H1 (cell line): Measurements from ENCODE around the gene ARFRP1. TPM values are rescaled to one million over a fixed set of nuclear protein-coding genes. Genes with fewer than 3 reads are reported as not detected.

ENCODE experiments used
- CTCF ChIA-PET: fragments of 300-600 bp; sonication (Branson Sonifier 250); formaldehyde crosslinking; loops from one replicate; lab custom pipeline; 2021; ENCODE audit not compliant: partially characterized antibody; lab: Charles Lee
- POLR2A ChIA-PET: fragments of 300-600 bp; sonication (Branson Sonifier 250); formaldehyde crosslinking; loops from one replicate; lab custom pipeline; 2021; ENCODE audit warnings: inconsistent platforms; ENCODE audit not compliant: partially characterized antibody; lab: Charles Lee
- DNase-seq, 2 experiments: peaks; one replicate each; pipeline versions ENCODE4 v3.0.0 to v3.0.0-alpha.2; 2010 to 2022; ENCODE audit warnings: low spot score in 2 of 2, low read depth in 1 of 2, mixed read lengths in 1 of 2
- FAIRE-seq: peaks from 2 replicates; lab custom pipeline; 2011; peaks lifted over from hg19 to GRCh38; lab: Jason Lieb, UNC
- H2AFZ ChIP-seq: 2 replicates; pipeline ENCODE4 v1.8.1; 2012; ENCODE audit warnings: low read length, inconsistent platforms
- H2AK5ac ChIP-seq: 2 replicates; pipeline ENCODE4 v1.6.1; 2013; ENCODE audit warnings: low read depth, low read length
- H2BK120ac ChIP-seq: replicated peaks from 2 replicates; pipeline ENCODE3; 2013; ENCODE audit warnings: low read depth, low read length, inconsistent platforms
- H2BK12ac ChIP-seq: 2 replicates; pipeline ENCODE4 v1.6.1; 2013; ENCODE audit warnings: low read depth, low read length
- H2BK15ac ChIP-seq: 2 replicates; pipeline ENCODE4 v1.6.1; 2013; ENCODE audit warnings: low read length
- H2BK20ac ChIP-seq: 2 replicates; pipeline ENCODE4 v1.6.1; 2013; ENCODE audit warnings: low read length
- H2BK5ac ChIP-seq: 2 replicates; pipeline ENCODE4 v1.6.1; 2013; ENCODE audit warnings: low read depth, low read length
- H3K14ac ChIP-seq: 2 replicates; pipeline ENCODE4 v1.6.1; 2013; ENCODE audit warnings: inconsistent platforms; ENCODE audit not compliant: insufficient read length
- H3K18ac ChIP-seq: 2 replicates; pipeline ENCODE4 v1.6.1; 2013; ENCODE audit warnings: low read length; ENCODE audit errors: extremely low read depth
- H3K23ac ChIP-seq: 2 replicates; pipeline ENCODE4 v1.6.1; 2013; ENCODE audit warnings: inconsistent platforms; ENCODE audit not compliant: insufficient read length
- H3K23me2 ChIP-seq: 2 replicates; pipeline ENCODE4 v1.6.1; 2013; ENCODE audit warnings: low read depth, low read length
- H3K27ac ChIP-seq: 2 replicates; pipeline ENCODE4 v1.6.1; 2011; ENCODE audit warnings: low read depth, low read length, inconsistent platforms
- H3K27me3 ChIP-seq, 4 experiments: replicated peaks in 1 of 4; 1 replicate in 1 of 4; 2 replicates in 3 of 4; pipeline versions ENCODE4 v1.6.1 to v1.8.1; 2011 to 2013; ENCODE audit warnings: low read length in 3 of 4, mild to moderate bottlenecking in 3 of 4, inconsistent platforms in 2 of 4, mixed read lengths in 2 of 4, moderate library complexity in 1 of 4; ENCODE audit not compliant: control insufficient read depth in 3 of 4, insufficient read depth in 3 of 4; ENCODE audit errors: extremely low read depth in 1 of 4
- H3K36me3 ChIP-seq, 4 experiments: 2 replicates each; pipeline versions ENCODE4 v1.6.1 to v1.8.1; 2011 to 2013; ENCODE audit warnings: mild to moderate bottlenecking in 4 of 4, low read length in 3 of 4, moderate library complexity in 2 of 4, control low read depth in 1 of 4, inconsistent platforms in 1 of 4; ENCODE audit not compliant: insufficient read depth in 4 of 4, control insufficient read depth in 2 of 4
- H3K4ac ChIP-seq: replicated peaks from 2 replicates; pipeline ENCODE3; 2013; ENCODE audit warnings: low read length, low read depth, mixed read lengths, inconsistent platforms; ENCODE audit not compliant: insufficient read length
- H3K4me1 ChIP-seq, 4 experiments: replicated peaks in 1 of 4; 1 replicate in 1 of 4; 2 replicates in 3 of 4; pipeline versions ENCODE4 v1.6.1 to v1.8.1; 2011 to 2013; ENCODE audit warnings: low read length in 3 of 4, inconsistent platforms in 2 of 4, mixed read lengths in 1 of 4; ENCODE audit not compliant: insufficient read depth in 4 of 4, control insufficient read depth in 3 of 4
- H3K4me2 ChIP-seq, 2 experiments: 2 replicates each; pipeline versions ENCODE4 v1.6.1 to v1.8.1; 2011 to 2013; ENCODE audit warnings: low read depth in 2 of 2, low read length in 2 of 2, control low read depth in 1 of 2, inconsistent platforms in 1 of 2, mild to moderate bottlenecking in 1 of 2; ENCODE audit not compliant: insufficient read depth in 1 of 2
- H3K4me3 ChIP-seq, 4 experiments: fragments of 200-600, 300-600 bp in 1 of 4; sonication (generic), shearing (Covaris generic), sonication (Bioruptor Twin) in 1 of 4; 2 replicates each; pipeline versions ENCODE4 v1.5.1 to v1.8.1; 2011 to 2016; ENCODE audit warnings: low read length in 4 of 4, low read depth in 3 of 4, control low read depth in 2 of 4, inconsistent platforms in 2 of 4, mild to moderate bottlenecking in 2 of 4, mixed read lengths in 1 of 4, moderate library complexity in 1 of 4; ENCODE audit not compliant: insufficient read depth in 2 of 4; ENCODE audit errors: extremely low read depth in 1 of 4
- H3K56ac ChIP-seq: replicated peaks from 2 replicates; pipeline ENCODE3; 2013; ENCODE audit warnings: low read depth, mild to moderate bottlenecking, mixed read lengths, low read length, inconsistent platforms; ENCODE audit not compliant: insufficient read length
- H3K79me1 ChIP-seq: 2 replicates; pipeline ENCODE4 v1.6.1; 2013; ENCODE audit warnings: low read depth, low read length, control low read depth
- H3K79me2 ChIP-seq, 2 experiments: 2 replicates each; pipeline versions ENCODE4 v1.6.1 to v1.8.1; 2012 to 2013; ENCODE audit warnings: low read length in 2 of 2, mild to moderate bottlenecking in 2 of 2, inconsistent platforms in 1 of 2; ENCODE audit not compliant: insufficient read depth in 2 of 2, control insufficient read depth in 1 of 2
- H3K9ac ChIP-seq, 4 experiments: replicated peaks in 1 of 4; 1 replicate in 1 of 4; 2 replicates in 3 of 4; pipeline versions ENCODE4 v1.6.1 to v1.8.1; 2011 to 2013; ENCODE audit warnings: low read depth in 3 of 4, low read length in 3 of 4, control low read depth in 2 of 4, mild to moderate bottlenecking in 2 of 4, moderate library complexity in 2 of 4, inconsistent platforms in 1 of 4; ENCODE audit errors: extremely low read depth in 1 of 4
- H3K9me3 ChIP-seq, 2 experiments: 2 replicates each; pipeline versions ENCODE4 v1.6.1 to v1.8.1; 2012 to 2013; ENCODE audit warnings: mild to moderate bottlenecking in 2 of 2, moderate library complexity in 2 of 2, control low read depth in 1 of 2, inconsistent platforms in 1 of 2, low read depth in 1 of 2, low read length in 1 of 2, mixed read lengths in 1 of 2; ENCODE audit not compliant: insufficient read depth in 2 of 2
- H4K20me1 ChIP-seq, 2 experiments: replicated peaks in 1 of 2; 2 replicates each; pipeline versions ENCODE3 to v1.8.1; 2011 to 2013; ENCODE audit warnings: inconsistent platforms in 2 of 2, low read length in 2 of 2, mild to moderate bottlenecking in 1 of 2; ENCODE audit not compliant: insufficient read depth in 2 of 2, control insufficient read depth in 1 of 2
- H4K5ac ChIP-seq: 2 replicates; pipeline ENCODE4 v1.6.1; 2013; ENCODE audit warnings: low read length, low read depth, mixed read lengths, inconsistent platforms; ENCODE audit not compliant: insufficient read length
- H4K8ac ChIP-seq: 2 replicates; pipeline ENCODE4 v1.8.0; 2013; ENCODE audit warnings: mild to moderate bottlenecking, moderate library complexity, low read length, inconsistent platforms; ENCODE audit not compliant: insufficient read depth; ENCODE audit errors: extremely low read depth
- H4K91ac ChIP-seq: replicated peaks from 2 replicates; pipeline ENCODE3; 2013; ENCODE audit warnings: low read length, mixed read lengths, inconsistent platforms; ENCODE audit not compliant: insufficient read length
- POLR2AphosphoS5 ChIP-seq: IDR thresholded peaks from 2 replicates; pipeline ENCODE4 v1.6.1; 2011; ENCODE audit warnings: low read depth, low read length
- TAF1 ChIP-seq: IDR thresholded peaks from 2 replicates; pipeline ENCODE4 v1.6.1; 2011; ENCODE audit warnings: mild to moderate bottlenecking, low read depth, low read length
- WGBS, 2 experiments: shearing (Covaris generic) in 1 of 2; methylation state at CpG; one replicate each; pipeline versions ENCODE4 v1.1.6 to v1.1.7; 2013 to 2015; ENCODE audit warnings: low lambda C conversion rate in 2 of 2, mixed read lengths in 2 of 2, inconsistent platforms in 1 of 2, low coverage in 1 of 2, missing lambda C conversion rate in 1 of 2; ENCODE audit not compliant: insufficient replicate concordance in 2 of 2, insufficient coverage in 1 of 2, insufficient read length in 1 of 2; ENCODE audit errors: extremely low coverage in 1 of 2, missing lambda C conversion rate in 1 of 2; 5-methylcytosine and 5-hydroxymethylcytosine counted together
- polyA plus RNA-seq, 7 experiments: library from polyadenylated mRNA; depleted of rRNA in 3 of 7; stranded (reverse) in 5 of 7; unstranded in 2 of 7; fragments of >200 nt in 5 of 7; fragments of 200-250 nt in 2 of 7; gene quantifications; 1 replicate in 5 of 7; 2 replicates in 1 of 7; 4 replicates in 1 of 7; pipeline versions ENCODE4 v1.2.1 to v1.2.3, GENCODE V29; 2011 to 2013; ENCODE audit warnings: missing spikeins in 2 of 7, mixed read lengths in 2 of 7
- total RNA-seq: library from RNA; stranded (reverse); fragmentation: NEBNext Ultra II Directional; extraction: Animal tissue kit (Norgen Biotek cat#: 25700); gene quantifications from 2 replicates; pipeline ENCODE4 v1.2.1, GENCODE V29; 2021

The ARFRP1 gene
- total and polyA plus RNA-seq, 2 of the 8 experiments (the other 6 are each of a cell fraction or from before 2014, with no cell fraction given), result 12.9 to 22.9 TPM

GRCh38 chr20:63681609-63682142, 26.1 kb downstream of the ARFRP1 start:
- Histone ChIP-seq H3K27ac (no peak overlapping the region), H3K4ac (no peak overlapping the region), H2BK12ac (no peak overlapping the region), H3K4me2 (no peak overlapping the region), H2BK20ac (no peak overlapping the region), H3K9ac (no peak overlapping the region), H4K8ac (no peak overlapping the region), H3K4me3 (no peak overlapping the region), H2BK120ac (no peak overlapping the region), H3K14ac (no peak overlapping the region), H3K36me3 (peaks cover 0 to 5% (median 2%) of the 10 kb centered on the region in 4 experiments; a peak in 4 of 8 replicates), H3K56ac (no peak overlapping the region), H2AFZ (no peak overlapping the region), H2BK15ac (no peak overlapping the region), H3K23ac (no peak overlapping the region), H2BK5ac (no peak overlapping the region), H3K79me2 (no peaks in the 10 kb centered on the region), H4K91ac (no peak overlapping the region), H3K18ac (no peak overlapping the region), H3K27me3 (no peaks in the 10 kb centered on the region), H3K9me3 (no peaks in the 10 kb centered on the region), H4K5ac (no peak overlapping the region), H4K20me1 (peaks cover 0 to 7% of the 10 kb centered on the region in 2 experiments), H3K4me1 (no peaks in the 10 kb centered on the region; a peak in 1 of 7 replicates), H3K23me2 (no peaks in the 10 kb centered on the region; the same call in 1 of the 2 replicates), H2AK5ac (no peak overlapping the region), H3K79me1 (no peaks in the 10 kb centered on the region)
- DNase-seq (no peak), FAIRE-seq (no peak)
- WGBS, 2 experiments, result 96% methylated on average over 13 of the region's 13 CpGs; no CpG with 5 or more reads in 1 of the 2 experiments
- POLR2A ChIA-PET, result interaction anchor here (0.7 to 1.8 kb wide), 5 partner anchors 9 to 16 kb away, joined by 3 to 6 read pairs (median 4); no protein-coding TSS in a partner anchor
- CTCF ChIA-PET, result interaction anchor here (0.6 to 1.8 kb wide), 5 partner anchors 9 to 940 kb away, joined by 3 to 5 read pairs (median 4); no protein-coding TSS in a partner anchor
- TF ChIP-seq TAF1, result no peak
- TF ChIP-seq POLR2AphosphoS5, result peak; percentile 10; the same call in 1 of the 2 replicates
